Ectodermal cell (in vitro differentiated cells): ENCODE data around the gene COL18A1.
A peak's percentile ranks its signal among the peaks of the same experiment; 100 is the strongest.

Experiments
- H3K27ac ChIP-seq: 2 replicates; pipeline ENCODE4 v1.7.0; 2013; ENCODE audit warnings: mild to moderate bottlenecking, low read depth, low read length; ENCODE audit not compliant: insufficient read depth, poor library complexity, severe bottlenecking
- H3K27me3 ChIP-seq: 2 replicates; pipeline ENCODE4 v1.7.0; 2013; ENCODE audit warnings: mild to moderate bottlenecking, low read length; ENCODE audit not compliant: insufficient read depth, control insufficient read depth, poor library complexity, severe bottlenecking
- H3K36me3 ChIP-seq: one replicate; pipeline ENCODE4 v1.7.0; 2013; ENCODE audit warnings: low read length; ENCODE audit not compliant: control insufficient read depth, insufficient read depth
- H3K4me1 ChIP-seq: one replicate; pipeline ENCODE4 v1.7.0; 2013; ENCODE audit warnings: low read length; ENCODE audit not compliant: control insufficient read depth, insufficient read depth
- H3K4me3 ChIP-seq: 2 replicates; pipeline ENCODE4 v1.7.0; 2013; ENCODE audit warnings: low read depth, low read length, control low read depth; ENCODE audit not compliant: insufficient read depth
- H3K9me3 ChIP-seq: 2 replicates; pipeline ENCODE4 v1.7.0; 2013; ENCODE audit warnings: mild to moderate bottlenecking, low read length, moderate library complexity; ENCODE audit not compliant: control insufficient read depth
- WGBS, 2 experiments: methylation state at CpG; one replicate each; pipeline ENCODE4 v1.1.7; 2013; ENCODE audit warnings: missing lambda C conversion rate in 2 of 2; 5-methylcytosine and 5-hydroxymethylcytosine counted together

COL18A1 gene

GRCh38 chr21:45551316-45551715, 146.4 kb downstream of the COL18A1 start:
- no peak overlapping the region for H3K27ac ChIP-seq
- no peaks in the 10 kb centered on the region for H3K36me3 ChIP-seq
- H3K4me1 ChIP-seq = no peaks in the 10 kb centered on the region
- H3K9me3 ChIP-seq = no peaks in the 10 kb centered on the region
- H3K4me3 ChIP-seq = no peak overlapping the region
- peaks cover 3% of the 10 kb centered on the region for H3K27me3 ChIP-seq
- 83 to 89% methylated on average over 8 of the region's 8 CpGs for WGBS, 2 experiments

- no peaks in the 10 kb centered on the region for H3K9me3 ChIP-seq
- H3K36me3 ChIP-seq = no peaks in the 10 kb centered on the region
- peaks cover 3% of the 10 kb centered on the region for H3K27me3 ChIP-seq
- no peak overlapping the region for H3K4me3 ChIP-seq
- no peak overlapping the region for H3K27ac ChIP-seq
- 91 to 92% methylated on average over 35 of the region's 35 CpGs for WGBS, 2 experiments
- H3K4me1 ChIP-seq = no peaks in the 10 kb centered on the region
These were observed 147.1 kb downstream of the COL18A1 start for GRCh38 chr21:45551783-45552695.

GRCh38 chr21:45552696-45553391, 147.9 kb downstream of the COL18A1 start:
- Histone ChIP-seq H3K4me3 (no peak overlapping the region), H3K27me3 (peaks cover 3% of the 10 kb centered on the region), H3K36me3 (no peaks in the 10 kb centered on the region), H3K4me1 (no peaks in the 10 kb centered on the region), H3K27ac (no peak overlapping the region), H3K9me3 (no peaks in the 10 kb centered on the region)
- WGBS, 2 experiments = 88 to 90% methylated on average over 29 of the region's 29 CpGs

- Histone ChIP-seq H3K4me1 (no peaks in the 10 kb centered on the region), H3K36me3 (no peaks in the 10 kb centered on the region), H3K4me3 (peak overlapping the region; percentile 35), H3K9me3 (no peaks in the 10 kb centered on the region), H3K27me3 (peaks cover 3% of the 10 kb centered on the region), H3K27ac (no peak overlapping the region)
- WGBS, 2 experiments = 7 to 8% methylated on average over 51 to 53 of the region's 53 CpGs
These were observed 149.7 kb downstream of the COL18A1 start for GRCh38 chr21:45554477-45555175.

- Histone ChIP-seq H3K4me3 (peak overlapping the region; percentile 36), H3K9me3 (no peaks in the 10 kb centered on the region), H3K27ac (no peak overlapping the region), H3K36me3 (no peaks in the 10 kb centered on the region), H3K4me1 (no peaks in the 10 kb centered on the region), H3K27me3 (peaks cover 3% of the 10 kb centered on the region)
- 0% methylated on average over 11 to 17 of the region's 34 CpGs for WGBS, 2 experiments
These were observed 150.2 kb downstream of the COL18A1 start for GRCh38 chr21:45555251-45555556.

- WGBS, 2 experiments = 1% methylated on average over 62 of the region's 62 CpGs
- Histone ChIP-seq H3K9me3 (no peaks in the 10 kb centered on the region), H3K27ac (peak overlapping the region; percentile 41), H3K4me3 (peak overlapping the region; percentile 36), H3K27me3 (peaks cover 3% of the 10 kb centered on the region), H3K36me3 (no peaks in the 10 kb centered on the region), H3K4me1 (no peaks in the 10 kb centered on the region)
These were observed 150.8 kb downstream of the COL18A1 start for GRCh38 chr21:45555557-45556301.

GRCh38 chr21:45556302-45556644, 151.3 kb downstream of the COL18A1 start:
- no peak overlapping the region for H3K27ac ChIP-seq
- no peak overlapping the region for H3K4me3 ChIP-seq
- peaks cover 3% of the 10 kb centered on the region for H3K27me3 ChIP-seq
- no peaks in the 10 kb centered on the region for H3K36me3 ChIP-seq
- H3K4me1 ChIP-seq = no peaks in the 10 kb centered on the region
- 25 to 27% methylated on average over 12 of the region's 12 CpGs for WGBS, 2 experiments
- no peaks in the 10 kb centered on the region for H3K9me3 ChIP-seq

- Histone ChIP-seq H3K4me3 (no peak overlapping the region), H3K27ac (no peak overlapping the region), H3K36me3 (no peaks in the 10 kb centered on the region), H3K4me1 (no peaks in the 10 kb centered on the region), H3K27me3 (peaks cover 3% of the 10 kb centered on the region), H3K9me3 (no peaks in the 10 kb centered on the region)
- 94 to 95% methylated on average over 33 of the region's 33 CpGs for WGBS, 2 experiments
These were observed 152.0 kb downstream of the COL18A1 start for GRCh38 chr21:45556645-45557615.

- Histone ChIP-seq H3K4me3 (no peak overlapping the region), H3K27me3 (peaks cover 3% of the 10 kb centered on the region), H3K4me1 (no peaks in the 10 kb centered on the region), H3K36me3 (no peaks in the 10 kb centered on the region), H3K27ac (no peak overlapping the region), H3K9me3 (no peaks in the 10 kb centered on the region)
- 93 to 95% methylated on average over 14 of the region's 14 CpGs for WGBS, 2 experiments
These were observed 152.7 kb downstream of the COL18A1 start for GRCh38 chr21:45557616-45558043.
